ENCODE data around the gene AMD1.

- TF ChIP-seq MAZ (IDR thresholded peaks at IDR 0.05; ENCODE audit: borderline replicate concordance, low read depth, low read length) (no peak), POLR2A (IDR thresholded peaks at IDR 0.05; ENCODE audit: low read length) (no peak), MYC (IDR thresholded peaks at IDR 0.05; ENCODE audit: borderline replicate concordance, low read length) (no peak), MAFK (IDR thresholded peaks at IDR 0.05; ENCODE audit: partially characterized antibody) (no peak), CTCF (IDR thresholded peaks at IDR 0.05) (no peak), ESRRA (IDR thresholded peaks at IDR 0.05; ENCODE audit: borderline replicate concordance, low read length) (no peak), RAD21 (conservative IDR thresholded peaks at IDR 0.05 in 1 of 2, IDR thresholded peaks at IDR 0.05 in 1 of 2) (no peak)
Measured at GRCh38 chr6:110882824-110883554, 8.4 kb downstream of the AMD1 start.

All from A549 (cell line).